SK-N-SH (cell line): ENCODE measurements around the gene INO80.
"Not testable (repeated sequence)": the region's sequence is repeated elsewhere in the genome, so short reads cannot be mapped to it uniquely, and the experiment has no call there.

Source experiments
- CTCF ChIP-seq: fragments of 200-600 bp; sonication (generic); IDR thresholded peaks from 2 replicates; pipeline ENCODE4 v1.6.1; 2017; ENCODE audit warnings: antibody characterized with exemption, mild to moderate bottlenecking, moderate library complexity
- EP300 ChIP-seq, 2 experiments: IDR thresholded peaks; 2 replicates each; pipeline versions ENCODE4 v1.4.0 to v1.6.1; 2012; ENCODE audit warnings: borderline replicate concordance in 1 of 2, low read depth in 1 of 2, low read length in 1 of 2
- POLR2AphosphoS5 ChIP-seq: IDR thresholded peaks from 2 replicates; pipeline ENCODE4 v1.6.1; 2012; ENCODE audit warnings: low read depth, low read length
- RXRA ChIP-seq: IDR thresholded peaks from 2 replicates; pipeline ENCODE4 v1.4.0; 2012; ENCODE audit warnings: low read depth, mild to moderate bottlenecking, borderline replicate concordance
- USF2 ChIP-seq: fragments of 150-350 bp; IDR thresholded peaks from 2 replicates; pipeline ENCODE4 v1.6.1; 2017; ENCODE audit warnings: antibody characterized with exemption, low read length, low read depth, borderline replicate concordance

GRCh38 chr15:41078879-41079278 is 37.2 kb downstream of the INO80 start:
- not testable (repeated sequence) for TF ChIP-seq USF2; EP300 (IDR thresholded peaks at IDR 0.05; ENCODE audit: borderline replicate concordance in 1 of 2, low read depth in 1 of 2, low read length in 1 of 2); POLR2AphosphoS5; RXRA; CTCF
